ENCODE measurements around the gene KCNAB2. TPM values are rescaled to one million over a fixed set of nuclear protein-coding genes. Genes with fewer than 3 reads are reported as not detected.

KCNAB2 gene
- total RNA-seq, 2 donors from 2014 or later, result 14.0 to 36.1 TPM

DNA sequence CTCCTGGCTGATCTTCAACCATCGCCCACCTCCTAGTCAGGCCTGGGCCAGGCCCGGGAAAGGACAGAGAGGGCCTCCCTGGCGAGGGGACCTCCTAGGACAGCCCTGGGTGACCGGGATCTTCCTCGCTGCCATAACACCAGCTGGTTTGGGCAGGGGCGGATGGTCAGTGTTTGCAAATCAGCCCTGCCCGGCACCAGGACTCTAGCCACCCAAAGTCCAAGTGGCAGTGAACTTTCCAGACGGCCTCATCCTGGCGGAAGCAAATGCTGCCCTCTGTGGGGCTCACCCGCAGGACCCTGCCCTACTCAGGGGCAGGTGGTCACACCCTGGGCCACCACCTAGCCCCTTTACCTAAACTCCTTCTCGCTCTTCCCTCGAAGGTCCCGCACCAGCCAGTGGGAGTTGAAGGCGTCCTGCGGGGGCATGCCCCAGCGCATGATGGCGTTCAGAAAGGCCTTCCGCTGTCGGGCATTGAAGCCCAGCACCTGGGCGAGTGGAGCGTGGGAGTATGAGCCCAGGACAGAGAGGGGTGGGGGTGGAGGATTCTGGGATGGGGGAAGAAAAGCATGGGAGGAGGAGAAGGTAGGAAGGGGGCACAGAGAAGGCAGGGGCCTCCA lies 79.2 kb downstream of the KCNAB2 start:
- H3K27ac ChIP-seq, result no peak overlapping the region
- H3K27me3 ChIP-seq (replicated peaks; ENCODE audit: insufficient read depth), result no peaks in the 10 kb centered on the region
- H3K4me1 ChIP-seq (ENCODE audit: control insufficient read depth in 1 of 2, low read depth in 2 of 2), result no peaks in the 10 kb centered on the region
- no peaks in the 10 kb centered on the region for H3K36me3 ChIP-seq
- ATAC-seq (ENCODE audit: insufficient number of reproducible peaks, low FRiP score, low read depth) (no peak), DNase-seq (ENCODE audit: low spot score) (no peak)
- TF ChIP-seq, protein P1, sequence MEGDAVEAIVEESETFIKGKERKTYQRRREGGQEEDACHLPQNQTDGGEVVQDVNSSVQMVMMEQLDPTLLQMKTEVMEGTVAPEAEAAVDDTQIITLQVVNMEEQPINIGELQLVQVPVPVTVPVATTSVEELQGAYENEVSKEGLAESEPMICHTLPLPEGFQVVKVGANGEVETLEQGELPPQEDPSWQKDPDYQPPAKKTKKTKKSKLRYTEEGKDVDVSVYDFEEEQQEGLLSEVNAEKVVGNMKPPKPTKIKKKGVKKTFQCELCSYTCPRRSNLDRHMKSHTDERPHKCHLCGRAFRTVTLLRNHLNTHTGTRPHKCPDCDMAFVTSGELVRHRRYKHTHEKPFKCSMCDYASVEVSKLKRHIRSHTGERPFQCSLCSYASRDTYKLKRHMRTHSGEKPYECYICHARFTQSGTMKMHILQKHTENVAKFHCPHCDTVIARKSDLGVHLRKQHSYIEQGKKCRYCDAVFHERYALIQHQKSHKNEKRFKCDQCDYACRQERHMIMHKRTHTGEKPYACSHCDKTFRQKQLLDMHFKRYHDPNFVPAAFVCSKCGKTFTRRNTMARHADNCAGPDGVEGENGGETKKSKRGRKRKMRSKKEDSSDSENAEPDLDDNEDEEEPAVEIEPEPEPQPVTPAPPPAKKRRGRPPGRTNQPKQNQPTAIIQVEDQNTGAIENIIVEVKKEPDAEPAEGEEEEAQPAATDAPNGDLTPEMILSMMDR (IDR thresholded peaks at IDR 0.05), result no peak
- H3K9me3 ChIP-seq, result no peaks in the 10 kb centered on the region
- no peak overlapping the region for H3K4me3 ChIP-seq

DNA sequence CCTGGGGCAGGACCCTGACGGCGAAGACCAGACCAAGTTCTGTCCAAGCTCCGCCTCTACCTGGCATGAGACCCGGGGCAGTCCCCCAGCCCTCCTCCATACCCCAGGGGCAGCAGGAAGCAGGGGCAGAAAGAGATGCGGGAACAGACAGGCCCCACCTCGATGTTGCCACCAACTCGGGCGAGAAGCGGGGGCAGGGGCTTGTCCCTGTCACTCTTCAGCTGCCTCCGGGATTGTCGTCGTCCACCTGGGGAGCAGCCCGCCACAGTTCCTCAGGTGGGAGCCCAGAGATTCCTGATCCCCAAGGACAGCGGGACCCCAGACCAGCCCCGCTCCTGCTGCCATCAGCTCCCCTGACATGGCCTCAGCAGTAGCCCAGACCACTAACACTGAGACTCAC lies 79.7 kb downstream of the KCNAB2 start:
- no peak for DNase-seq (ENCODE audit: low spot score)
- no peaks in the 10 kb centered on the region for H3K36me3 ChIP-seq
- H3K27ac ChIP-seq, result no peak overlapping the region
- H3K9me3 ChIP-seq, result no peaks in the 10 kb centered on the region
- H3K27me3 ChIP-seq (replicated peaks; ENCODE audit: insufficient read depth), result no peaks in the 10 kb centered on the region
- no peaks in the 10 kb centered on the region for H3K4me1 ChIP-seq (ENCODE audit: control insufficient read depth in 1 of 2, low read depth in 2 of 2)
- TF ChIP-seq, protein P1 (IDR thresholded peaks at IDR 0.05), result no peak
- no peak overlapping the region for H3K4me3 ChIP-seq
- ATAC-seq (ENCODE audit: insufficient number of reproducible peaks, low FRiP score, low read depth), result no peak

DNA sequence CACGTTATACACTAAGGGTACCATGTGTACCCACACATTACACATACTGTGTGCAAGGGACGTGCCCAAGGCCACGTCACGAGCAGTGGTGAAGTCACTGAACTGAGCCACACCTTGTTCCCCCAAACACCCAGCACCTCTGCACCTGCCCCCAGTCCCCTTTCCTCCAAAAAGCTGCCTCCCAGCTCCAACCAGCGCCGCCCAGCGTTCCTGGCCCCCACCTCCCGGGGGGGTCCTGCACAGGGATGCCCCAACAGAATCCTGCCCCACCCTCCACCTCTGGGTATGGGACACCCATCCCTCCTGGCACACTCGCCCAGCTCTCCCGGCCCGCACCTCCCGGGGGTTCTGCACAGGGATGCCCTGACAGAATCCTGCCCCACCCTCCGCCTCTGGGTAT lies 80.3 kb downstream of the KCNAB2 start:
- Histone ChIP-seq H3K9me3 (no peaks in the 10 kb centered on the region), H3K27ac (no peak overlapping the region), H3K27me3 (replicated peaks; ENCODE audit: insufficient read depth) (no peaks in the 10 kb centered on the region), H3K4me3 (no peak overlapping the region), H3K36me3 (no peaks in the 10 kb centered on the region), H3K4me1 (ENCODE audit: control insufficient read depth in 1 of 2, low read depth in 2 of 2) (no peaks in the 10 kb centered on the region)
- DNase-seq (ENCODE audit: low spot score) (no peak), ATAC-seq (ENCODE audit: insufficient number of reproducible peaks, low FRiP score, low read depth) (no peak)
- TF ChIP-seq, protein P1 (IDR thresholded peaks at IDR 0.05), result no peak

DNA sequence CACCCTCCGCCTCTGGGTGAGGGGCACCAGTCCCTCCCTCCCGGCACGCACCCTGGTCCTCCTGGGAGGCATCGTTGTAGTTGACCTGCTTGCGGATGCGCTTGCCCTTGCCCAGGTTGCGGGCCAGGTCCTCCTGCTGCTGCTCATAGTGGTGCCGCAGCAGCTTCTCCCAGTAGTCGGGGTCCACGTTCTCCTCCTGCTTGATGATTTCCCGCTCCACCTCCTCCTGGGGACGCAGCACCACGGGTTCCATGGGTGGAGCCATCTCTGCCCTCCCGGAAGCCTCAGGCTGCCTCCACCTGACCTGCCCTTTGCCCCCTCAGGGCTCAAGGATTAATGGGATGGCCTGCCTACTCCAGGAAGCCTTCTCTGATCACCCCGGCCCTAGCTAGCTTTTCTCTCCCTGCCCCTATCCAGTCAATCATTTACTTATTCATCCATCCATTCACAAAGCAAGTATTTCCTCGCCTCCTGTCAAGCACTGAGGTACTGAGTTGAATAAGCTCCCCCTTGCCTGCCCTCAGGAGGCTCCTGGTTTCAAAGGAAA lies 80.9 kb downstream of the KCNAB2 start:
- TF ChIP-seq, protein P1 (IDR thresholded peaks at IDR 0.05), result no peak
- H3K36me3 ChIP-seq, result no peaks in the 10 kb centered on the region
- H3K27ac ChIP-seq, result no peak overlapping the region
- DNase-seq (ENCODE audit: low spot score) (no peak), ATAC-seq (ENCODE audit: insufficient number of reproducible peaks, low FRiP score, low read depth) (no peak)
- no peaks in the 10 kb centered on the region for H3K9me3 ChIP-seq
- no peaks in the 10 kb centered on the region for H3K27me3 ChIP-seq (replicated peaks; ENCODE audit: insufficient read depth)
- no peaks in the 10 kb centered on the region for H3K4me1 ChIP-seq (ENCODE audit: control insufficient read depth in 1 of 2, low read depth in 2 of 2)
- no peak overlapping the region for H3K4me3 ChIP-seq

DNA sequence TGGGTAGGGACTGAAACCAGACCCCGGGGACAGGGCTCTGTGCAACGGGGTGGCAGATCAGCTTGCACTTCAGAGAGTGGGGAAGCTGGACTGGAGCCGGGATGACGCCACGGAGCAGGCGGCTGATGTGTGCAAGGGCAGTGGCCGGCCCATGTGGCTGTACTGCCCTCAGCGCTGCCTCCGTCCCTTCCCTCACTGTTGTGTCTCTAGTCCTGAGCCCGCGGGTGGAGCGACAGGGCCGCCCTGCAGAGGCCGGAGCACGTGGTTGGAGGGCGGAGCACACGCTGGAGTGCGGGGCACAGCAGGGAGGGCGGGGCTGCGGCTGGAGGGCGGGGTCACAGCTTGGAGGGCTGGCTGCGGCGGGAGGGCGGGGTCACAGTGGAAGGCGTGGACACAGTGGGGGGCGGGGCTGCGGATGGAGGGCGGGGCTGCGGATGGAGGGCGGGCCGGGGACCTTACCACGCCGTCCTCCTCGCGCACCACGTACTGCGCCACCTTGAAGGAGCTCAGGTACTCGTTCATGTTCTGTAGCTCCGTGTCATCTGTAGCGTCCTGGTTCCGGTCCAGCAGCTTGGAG lies 82.0 kb downstream of the KCNAB2 start:
- H3K9me3 ChIP-seq, result no peaks in the 10 kb centered on the region
- H3K4me3 ChIP-seq, result peak overlapping the region; percentile 5
- no peak for ATAC-seq (ENCODE audit: insufficient number of reproducible peaks, low FRiP score, low read depth)

More for the DNA sequence above, 82.0 kb downstream of the KCNAB2 start:
- H3K4me1 ChIP-seq (ENCODE audit: control insufficient read depth in 1 of 2, low read depth in 2 of 2), result no peaks in the 10 kb centered on the region
- TF ChIP-seq, protein P1 (IDR thresholded peaks at IDR 0.05), result no peak
- no peaks in the 10 kb centered on the region for H3K27me3 ChIP-seq (replicated peaks; ENCODE audit: insufficient read depth)
- no peak for DNase-seq (ENCODE audit: low spot score)
- H3K27ac ChIP-seq, result no peak overlapping the region
- no peaks in the 10 kb centered on the region for H3K36me3 ChIP-seq

Data from thoracic aorta (tissue), 2 donors.